A549 (cell line): Measurements from ENCODE around the gene PLA2G4F.

Experiments
- CTCF ChIP-seq: fragments of >200 bp; sonication (Bioruptor Twin); formaldehyde crosslinking; IDR thresholded peaks from 3 replicates; pipeline ENCODE4 v1.5.1; 2016
- FOSL2 ChIP-seq, 2 experiments: fragments of 450-650 bp in 1 of 2; fragments of >200 bp in 1 of 2; sonication (Bioruptor Twin) in 1 of 2; formaldehyde crosslinking; IDR thresholded peaks; 2 replicates each; pipeline versions ENCODE4 v1.5.0 to v1.6.1; 2016 to 2020; ENCODE audit warnings: mild to moderate bottlenecking in 1 of 2, moderate library complexity in 1 of 2
- MAX ChIP-seq: IDR thresholded peaks from 2 replicates; pipeline ENCODE4 v1.6.1; 2012
- MAZ ChIP-seq: fragments of 150-350 bp; IDR thresholded peaks from 2 replicates; pipeline ENCODE4 v1.6.1; 2014; ENCODE audit warnings: antibody characterized with exemption, low read depth, low read length, borderline replicate concordance
- MYC ChIP-seq: IDR thresholded peaks from 2 replicates; pipeline ENCODE4 v1.6.1; 2012; ENCODE audit warnings: mild to moderate bottlenecking, inconsistent platforms, low read length, improper control_type of control experiment, borderline replicate concordance
- NPAS2 ChIP-seq: fragments of 250-450 bp; sonication (Bioruptor Pico); IDR thresholded peaks from 2 replicates; pipeline ENCODE4 v1.8.0; 2022; ENCODE audit warnings: mild to moderate bottlenecking, moderate library complexity, borderline replicate concordance
- NR3C1 ChIP-seq: fragments of >200 bp; sonication (Bioruptor Twin); formaldehyde crosslinking; IDR thresholded peaks from 3 replicates; pipeline ENCODE4 v1.6.1; 2017
- POLR2A ChIP-seq: IDR thresholded peaks from 2 replicates; pipeline ENCODE4 v1.6.1; 2012; ENCODE audit warnings: mild to moderate bottlenecking, low read length
- POLR2AphosphoS2 ChIP-seq: conservative IDR thresholded peaks from 2 replicates; pipeline ENCODE4 v1.6.1; 2012; ENCODE audit warnings: low read length, improper control_type of control experiment, inconsistent platforms
- RFX5 ChIP-seq: fragments of 450-650 bp; IDR thresholded peaks from 2 replicates; pipeline ENCODE4 v1.7.1; 2014; ENCODE audit warnings: antibody characterized with exemption, mild to moderate bottlenecking, moderate library complexity
- TF ChIP-seq, protein P1 (sequence below): fragments of 150-350 bp; IDR thresholded peaks from 2 replicates; pipeline ENCODE4 v1.6.1; 2014; ENCODE audit warnings: low read depth, mild to moderate bottlenecking, low read length
- TF ChIP-seq, protein P2 (sequence below): fragments of 450-650 bp; IDR thresholded peaks from 2 replicates; pipeline ENCODE4 v1.6.1; 2014; ENCODE audit warnings: antibody characterized with exemption
- TF ChIP-seq, protein P3 (sequence below): IDR thresholded peaks from 2 replicates; pipeline ENCODE4 v1.6.1; 2012; ENCODE audit warnings: low read depth, borderline replicate concordance

DNA sequence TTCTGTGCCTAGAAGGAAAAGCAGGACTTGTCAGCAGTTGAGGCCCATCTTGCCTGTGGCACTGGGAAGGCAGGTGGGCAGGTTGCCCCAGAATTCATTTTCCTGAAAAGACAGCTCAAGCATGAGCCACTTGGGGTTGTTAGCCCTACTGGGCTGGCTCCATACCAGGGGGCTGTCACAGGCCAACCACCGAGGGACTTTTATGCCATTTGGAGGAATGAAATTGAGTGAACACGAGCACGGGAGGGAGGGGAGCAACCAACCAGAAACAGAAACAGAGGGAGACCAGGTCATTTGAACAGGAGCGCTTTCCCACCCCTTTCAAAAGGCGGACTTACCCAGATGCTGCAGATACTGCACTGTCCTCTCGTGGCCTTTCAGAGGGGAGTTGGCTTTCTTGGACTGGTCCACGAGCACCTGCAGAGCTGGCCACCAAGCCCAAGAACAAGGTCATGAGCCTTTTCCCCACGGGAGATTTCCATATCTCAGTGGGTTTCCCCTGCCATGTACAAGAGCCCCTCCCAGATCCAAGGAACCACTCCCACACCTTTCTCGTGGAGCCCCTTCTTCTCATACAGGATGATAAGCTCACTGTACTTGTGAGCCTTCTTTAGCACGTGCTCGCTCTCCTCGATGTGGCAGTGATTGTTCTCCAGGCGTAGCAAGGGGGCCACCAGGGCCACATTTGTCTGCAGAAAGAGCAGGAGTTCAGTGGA is 9.9 kb upstream of the PLA2G4F start:
- TF ChIP-seq, protein P1, sequence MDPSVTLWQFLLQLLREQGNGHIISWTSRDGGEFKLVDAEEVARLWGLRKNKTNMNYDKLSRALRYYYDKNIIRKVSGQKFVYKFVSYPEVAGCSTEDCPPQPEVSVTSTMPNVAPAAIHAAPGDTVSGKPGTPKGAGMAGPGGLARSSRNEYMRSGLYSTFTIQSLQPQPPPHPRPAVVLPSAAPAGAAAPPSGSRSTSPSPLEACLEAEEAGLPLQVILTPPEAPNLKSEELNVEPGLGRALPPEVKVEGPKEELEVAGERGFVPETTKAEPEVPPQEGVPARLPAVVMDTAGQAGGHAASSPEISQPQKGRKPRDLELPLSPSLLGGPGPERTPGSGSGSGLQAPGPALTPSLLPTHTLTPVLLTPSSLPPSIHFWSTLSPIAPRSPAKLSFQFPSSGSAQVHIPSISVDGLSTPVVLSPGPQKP: no peak
- no peak for TF ChIP-seq CTCF
- no peak for TF ChIP-seq POLR2A
- no peak for TF ChIP-seq MAZ
- no peak for TF ChIP-seq RFX5
- no peak for TF ChIP-seq FOSL2 (IDR thresholded peaks at IDR 0.05)
- no peak for TF ChIP-seq FOSL2 (CRISPR knock-in tag; IDR thresholded peaks at IDR 0.05)
- TF ChIP-seq POLR2AphosphoS2: no peak
- TF ChIP-seq, protein P2, sequence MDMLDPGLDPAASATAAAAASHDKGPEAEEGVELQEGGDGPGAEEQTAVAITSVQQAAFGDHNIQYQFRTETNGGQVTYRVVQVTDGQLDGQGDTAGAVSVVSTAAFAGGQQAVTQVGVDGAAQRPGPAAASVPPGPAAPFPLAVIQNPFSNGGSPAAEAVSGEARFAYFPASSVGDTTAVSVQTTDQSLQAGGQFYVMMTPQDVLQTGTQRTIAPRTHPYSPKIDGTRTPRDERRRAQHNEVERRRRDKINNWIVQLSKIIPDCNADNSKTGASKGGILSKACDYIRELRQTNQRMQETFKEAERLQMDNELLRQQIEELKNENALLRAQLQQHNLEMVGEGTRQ: no peak
- no peak for TF ChIP-seq MYC
- TF ChIP-seq, protein P3, sequence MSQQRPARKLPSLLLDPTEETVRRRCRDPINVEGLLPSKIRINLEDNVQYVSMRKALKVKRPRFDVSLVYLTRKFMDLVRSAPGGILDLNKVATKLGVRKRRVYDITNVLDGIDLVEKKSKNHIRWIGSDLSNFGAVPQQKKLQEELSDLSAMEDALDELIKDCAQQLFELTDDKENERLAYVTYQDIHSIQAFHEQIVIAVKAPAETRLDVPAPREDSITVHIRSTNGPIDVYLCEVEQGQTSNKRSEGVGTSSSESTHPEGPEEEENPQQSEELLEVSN: no peak
- TF ChIP-seq NPAS2 (CRISPR knock-in tag): no peak
- TF ChIP-seq NR3C1: no peak
- TF ChIP-seq MAX: no peak
